ENCODE measurements around the gene RAB21.
"Not testable (repeated sequence)": the region's sequence is repeated elsewhere in the genome, so short reads cannot be mapped to it uniquely, and the experiment has no call there.

The RAB21 gene

GRCh38 chr12:71795901-71796300, 41.2 kb downstream of the RAB21 start:
- TF ChIP-seq CTCF (IDR thresholded peaks at IDR 0.05): no peak
- H3K4me3 ChIP-seq: no peak overlapping the region
- no peak overlapping the region for H3K27ac ChIP-seq
- no peak for DNase-seq (ENCODE audit: low spot score)

GRCh38 chr12:71797531-71797930, 42.9 kb downstream of the RAB21 start:
- TF ChIP-seq CTCF (IDR thresholded peaks at IDR 0.05): no peak
- DNase-seq (ENCODE audit: low spot score): no peak
- Histone ChIP-seq H3K27ac (no peak overlapping the region), H3K4me3 (no peak overlapping the region)

GRCh38 chr12:71799106-71799505, 44.4 kb downstream of the RAB21 start:
- TF ChIP-seq CTCF (IDR thresholded peaks at IDR 0.05): no peak
- no peak overlapping the region for H3K4me3 ChIP-seq
- no peak overlapping the region for H3K27ac ChIP-seq
- no peak for DNase-seq (ENCODE audit: low spot score)

- no peak for TF ChIP-seq CTCF (IDR thresholded peaks at IDR 0.05)
- Histone ChIP-seq H3K4me3 (no peak overlapping the region), H3K27ac (no peak overlapping the region)
- DNase-seq (ENCODE audit: low spot score): no peak
Measured at GRCh38 chr12:71800177-71800576, 45.5 kb downstream of the RAB21 start.

- DNase-seq (ENCODE audit: low spot score): no peak
- H3K4me3 ChIP-seq: no peak overlapping the region
- TF ChIP-seq CTCF (IDR thresholded peaks at IDR 0.05): no peak
- no peak overlapping the region for H3K27ac ChIP-seq
Measured at GRCh38 chr12:71804505-71804904, 49.8 kb downstream of the RAB21 start.

- Histone ChIP-seq H3K4me3 (no peak overlapping the region), H3K27ac (no peak overlapping the region)
- no peak for DNase-seq (ENCODE audit: low spot score)
- no peak for TF ChIP-seq CTCF (IDR thresholded peaks at IDR 0.05)
Measured at GRCh38 chr12:71810921-71811320, 56.3 kb downstream of the RAB21 start.

GRCh38 chr12:71815242-71815641, 60.6 kb downstream of the RAB21 start:
- not testable (repeated sequence) for H3K27ac ChIP-seq; DNase-seq (ENCODE audit: low spot score); H3K4me3 ChIP-seq

GRCh38 chr12:71822088-71822487, 67.4 kb downstream of the RAB21 start:
- H3K4me3 ChIP-seq; H3K27ac ChIP-seq; DNase-seq (ENCODE audit: low spot score): not testable (repeated sequence)
